A673 (cell line): Measurements from ENCODE around the gene CLIC5. TPM values are rescaled to one million over a fixed set of nuclear protein-coding genes. Genes with fewer than 3 reads are reported as not detected.

Source experiments
- BruUV-seq: library from RNA; stranded (reverse); fragments of 400-500 nt; replicated peaks from 2 replicates; lab custom pipeline; 2021; lab: Mats Ljungman, UMichigan
- CTCF ChIA-PET: fragments of 300-600 bp; sonication (Branson Sonifier 250); formaldehyde crosslinking; loops from one replicate; lab custom pipeline; 2022; ENCODE audit warnings: antibody characterized with exemption; lab: Charles Lee
- POLR2A ChIA-PET: fragments of 300-600 bp; sonication (Branson Sonifier 250); formaldehyde crosslinking; loops from one replicate; lab custom pipeline; 2022; ENCODE audit warnings: antibody characterized with exemption; ENCODE audit not compliant: low non-redundant PET; lab: Charles Lee
- DNase-seq: peaks from one replicate; pipeline ENCODE4 v3.0.0-alpha.2; 2015; ENCODE audit warnings: low spot score
- H3K27ac ChIP-seq: fragments of 200-600 bp; sonication (generic); 2 replicates; pipeline ENCODE4 v1.5.1; 2016; ENCODE audit warnings: mixed run types, low read depth, mild to moderate bottlenecking, mixed read lengths, antibody characterized with exemption, low read length; ENCODE audit not compliant: poor library complexity, severe bottlenecking
- H3K27me3 ChIP-seq: fragments of 200-600 bp; sonication (generic); replicated peaks from 2 replicates; pipeline ENCODE4 v1.6.1; 2017; ENCODE audit warnings: mixed run types, low read depth, mild to moderate bottlenecking, mixed read lengths, antibody characterized with exemption, low read length; ENCODE audit not compliant: insufficient read depth, poor library complexity
- H3K36me3 ChIP-seq: fragments of 200-600 bp; sonication (generic); 2 replicates; pipeline ENCODE4 v1.6.1; 2016; ENCODE audit warnings: mixed run types, mild to moderate bottlenecking, mixed read lengths, antibody characterized with exemption, low read length; ENCODE audit not compliant: insufficient read depth, poor library complexity, severe bottlenecking
- H3K4me1 ChIP-seq: fragments of 200-600 bp; sonication (generic); 2 replicates; pipeline ENCODE4 v1.6.1; 2017; ENCODE audit warnings: mixed run types, mild to moderate bottlenecking, mixed read lengths, antibody characterized with exemption, low read length; ENCODE audit not compliant: insufficient read depth, poor library complexity, severe bottlenecking
- H3K4me3 ChIP-seq: fragments of 200-600 bp; sonication (generic); 2 replicates; pipeline ENCODE4 v1.5.1; 2016; ENCODE audit warnings: low read depth, mixed run types, mild to moderate bottlenecking, mixed read lengths, low read length; ENCODE audit not compliant: poor library complexity, severe bottlenecking
- H3K9me3 ChIP-seq: fragments of 200-600 bp; sonication (generic); 2 replicates; pipeline ENCODE4 v1.6.1; 2016; ENCODE audit warnings: mixed run types, low read depth, mild to moderate bottlenecking, mixed read lengths, antibody characterized with exemption, low read length; ENCODE audit not compliant: poor library complexity, severe bottlenecking
- EZH2 ChIP-seq: fragments of 200-600 bp; sonication (generic); IDR thresholded peaks from 2 replicates; pipeline ENCODE4 v1.6.1; 2017; ENCODE audit warnings: borderline replicate concordance, low read depth, mild to moderate bottlenecking, mixed read lengths, antibody characterized with exemption, low read length; ENCODE audit not compliant: poor library complexity, severe bottlenecking
- intact Hi-C: fragments of 100-400 bp; cut with micrococcal nuclease; formaldehyde crosslinking; loops from one replicate; pipeline ENCODE4 v1.10.0; 2022; ENCODE audit not compliant: unreplicated experiment
- total RNA-seq: library from RNA; stranded (reverse); gene quantifications from 2 replicates; pipeline ENCODE4 v1.2.3, GENCODE V29; 2021
- TF ChIP-seq, protein P1 (sequence below): fragments of 300-800, 200-600 bp; sonication (generic); conservative IDR thresholded peaks from 2 replicates; pipeline ENCODE4 v1.5.1; 2017; ENCODE audit warnings: low read depth, mild to moderate bottlenecking, antibody characterized with exemption, low read length, moderate library complexity, mixed read lengths

CLIC5 gene
- total RNA-seq, 1 experiment from 2014 or later = not detected

DNA sequence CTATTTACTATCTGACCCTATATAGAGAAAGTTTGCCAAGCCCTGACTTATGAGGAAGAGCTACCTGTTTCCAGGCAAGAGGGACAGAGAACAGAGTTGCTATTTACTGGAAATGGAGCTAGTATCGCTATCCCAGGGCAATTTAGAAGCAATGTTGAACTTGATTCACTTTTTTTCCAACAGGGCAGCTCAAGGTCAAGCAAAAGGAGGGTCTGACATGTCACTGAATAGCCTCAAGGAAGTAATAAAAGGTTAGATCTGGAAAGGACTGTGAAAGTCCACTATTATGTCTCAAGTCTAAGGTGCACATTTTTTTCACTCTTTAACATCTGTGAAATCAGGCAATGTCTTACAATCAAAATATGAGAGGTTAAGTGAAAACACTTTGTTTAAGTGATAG is 84.4 kb downstream of the CLIC5 start:
- BruUV-seq = no TSS peak
- Histone ChIP-seq H3K4me3 (no peak overlapping the region), H3K9me3 (no peaks in the 10 kb centered on the region), H3K27me3 (no peaks in the 10 kb centered on the region), H3K27ac (no peak overlapping the region), H3K36me3 (no peaks in the 10 kb centered on the region), H3K4me1 (no peaks in the 10 kb centered on the region)
- POLR2A ChIA-PET = no interaction called here
- intact Hi-C loops = loop anchor here (2.0 kb wide), 1 partner anchor 480 kb away; no protein-coding TSS in a partner anchor
- no peak for DNase-seq
- CTCF ChIA-PET = interaction anchor here (1.0 to 1.2 kb wide), 3 partner anchors 8 to 1456 kb away, joined by 3 to 35 read pairs (median 4); no protein-coding TSS in a partner anchor
- no peak for TF ChIP-seq EZH2
- TF ChIP-seq, protein P1, sequence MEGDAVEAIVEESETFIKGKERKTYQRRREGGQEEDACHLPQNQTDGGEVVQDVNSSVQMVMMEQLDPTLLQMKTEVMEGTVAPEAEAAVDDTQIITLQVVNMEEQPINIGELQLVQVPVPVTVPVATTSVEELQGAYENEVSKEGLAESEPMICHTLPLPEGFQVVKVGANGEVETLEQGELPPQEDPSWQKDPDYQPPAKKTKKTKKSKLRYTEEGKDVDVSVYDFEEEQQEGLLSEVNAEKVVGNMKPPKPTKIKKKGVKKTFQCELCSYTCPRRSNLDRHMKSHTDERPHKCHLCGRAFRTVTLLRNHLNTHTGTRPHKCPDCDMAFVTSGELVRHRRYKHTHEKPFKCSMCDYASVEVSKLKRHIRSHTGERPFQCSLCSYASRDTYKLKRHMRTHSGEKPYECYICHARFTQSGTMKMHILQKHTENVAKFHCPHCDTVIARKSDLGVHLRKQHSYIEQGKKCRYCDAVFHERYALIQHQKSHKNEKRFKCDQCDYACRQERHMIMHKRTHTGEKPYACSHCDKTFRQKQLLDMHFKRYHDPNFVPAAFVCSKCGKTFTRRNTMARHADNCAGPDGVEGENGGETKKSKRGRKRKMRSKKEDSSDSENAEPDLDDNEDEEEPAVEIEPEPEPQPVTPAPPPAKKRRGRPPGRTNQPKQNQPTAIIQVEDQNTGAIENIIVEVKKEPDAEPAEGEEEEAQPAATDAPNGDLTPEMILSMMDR = no peak

DNA sequence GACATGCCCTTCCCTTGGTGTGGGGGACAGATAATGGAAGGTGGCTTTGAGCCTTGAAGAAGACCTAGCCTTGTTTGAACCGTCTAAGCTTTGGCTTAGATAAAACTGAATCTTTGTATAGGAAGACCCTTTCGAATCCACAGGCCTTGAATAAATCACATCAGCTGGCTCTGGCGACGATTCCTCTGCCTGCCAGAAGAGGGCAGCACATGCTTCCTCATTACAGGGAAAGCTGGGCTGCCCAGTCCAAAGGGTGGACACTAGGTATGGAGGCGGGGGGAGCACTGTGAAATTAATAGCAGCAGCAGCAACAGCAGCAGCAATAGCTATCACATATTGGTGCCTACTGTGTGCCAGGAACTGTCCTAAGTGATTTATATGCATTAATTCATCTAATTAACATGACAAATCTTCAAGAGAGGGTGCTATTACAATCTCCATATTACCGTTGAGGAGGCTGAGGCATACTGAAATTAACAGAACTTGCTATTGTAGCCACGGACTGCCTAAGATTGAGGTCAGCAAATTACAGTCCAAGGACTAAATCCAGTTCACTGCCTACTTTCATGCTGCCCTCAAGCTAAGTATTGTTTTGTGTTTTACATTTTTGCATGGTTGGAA is 85.1 kb downstream of the CLIC5 start:
- Histone ChIP-seq H3K27ac (no peak overlapping the region), H3K9me3 (no peaks in the 10 kb centered on the region), H3K36me3 (no peaks in the 10 kb centered on the region), H3K4me3 (no peak overlapping the region), H3K4me1 (no peaks in the 10 kb centered on the region), H3K27me3 (no peaks in the 10 kb centered on the region)
- DNase-seq = peak; percentile 68
- intact Hi-C loops = loop anchor here (2.0 kb wide), 1 partner anchor 480 kb away; no protein-coding TSS in a partner anchor
- no TSS peak for BruUV-seq
- CTCF ChIA-PET = interaction anchor here (0.5 to 1.2 kb wide), 5 partner anchors 8 to 1455 kb away, joined by 3 to 35 read pairs (median 4); no protein-coding TSS in a partner anchor
- POLR2A ChIA-PET = no interaction called here
- TF ChIP-seq, protein P1 = peak; percentile 99
- no peak for TF ChIP-seq EZH2

DNA sequence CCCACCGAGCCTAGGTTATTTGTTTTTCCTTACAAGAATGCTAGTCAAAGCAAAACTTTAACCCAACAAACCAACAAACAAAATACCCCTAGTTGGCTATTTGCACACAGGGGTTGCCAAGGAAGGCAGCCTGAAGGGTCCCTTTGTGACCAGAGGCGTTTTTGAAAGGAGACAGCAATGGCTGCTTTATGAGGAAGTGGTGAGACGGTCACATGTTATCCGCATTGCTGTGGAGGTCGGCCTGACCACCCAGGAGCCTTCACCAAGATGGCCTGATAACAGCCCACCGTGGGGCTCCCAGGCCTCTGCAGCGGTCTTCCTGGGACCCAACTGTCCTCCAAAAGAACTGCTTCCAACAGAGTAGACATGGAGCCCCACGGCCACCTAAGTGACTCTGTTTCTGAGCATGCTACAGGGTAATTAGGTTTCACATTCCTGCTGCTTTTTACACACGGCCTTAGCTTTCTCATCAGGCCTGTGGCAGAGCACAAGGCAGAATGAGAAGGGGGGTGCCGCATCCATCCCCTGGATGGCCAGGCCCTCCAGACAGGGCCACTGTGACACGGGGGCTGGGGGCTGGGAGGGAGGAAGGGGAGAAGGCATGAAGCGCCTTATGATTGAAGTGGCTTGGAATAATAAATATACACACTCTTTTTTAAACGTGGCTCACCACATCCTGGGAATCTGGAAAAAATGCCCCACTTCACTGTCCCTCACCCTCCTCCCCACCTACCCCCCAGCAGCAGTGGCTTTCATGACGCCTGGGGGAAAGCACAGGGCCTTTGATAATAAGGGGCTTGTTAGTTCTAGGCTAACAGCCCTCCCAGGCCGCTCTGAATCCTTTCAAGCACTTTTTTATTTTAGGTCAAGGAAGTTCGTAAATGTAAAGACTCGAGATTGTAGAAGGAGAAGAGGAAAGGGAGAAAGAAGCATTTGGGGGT is 86.0 kb downstream of the CLIC5 start:
- POLR2A ChIA-PET = no interaction called here

More for the DNA sequence above, 86.0 kb downstream of the CLIC5 start:
- no peak for DNase-seq
- TF ChIP-seq, protein P1 = no peak
- TF ChIP-seq EZH2 = no peak
- intact Hi-C loops = loop anchor here (2.0 to 10.0 kb wide), 2 partner anchors 481 to 495 kb away; no protein-coding TSS in a partner anchor
- H3K9me3 ChIP-seq = no peaks in the 10 kb centered on the region
- BruUV-seq = no TSS peak
- no peaks in the 10 kb centered on the region for H3K36me3 ChIP-seq
- H3K27me3 ChIP-seq = no peaks in the 10 kb centered on the region
- H3K4me3 ChIP-seq = no peak overlapping the region
- H3K4me1 ChIP-seq = no peaks in the 10 kb centered on the region
- H3K27ac ChIP-seq = no peak overlapping the region
- CTCF ChIA-PET = interaction anchor here (1.0 to 1.2 kb wide), 3 partner anchors 7 to 1454 kb away, joined by 3 to 35 read pairs (median 4); no protein-coding TSS in a partner anchor
